HepG2 (cell line): Measurements from ENCODE around the gene GPC6. TPM values are rescaled to one million over a fixed set of nuclear protein-coding genes. Genes with fewer than 3 reads are reported as not detected.

Experiments used
- ATAC-seq: fragments of 200-7000 bp; cut with Tn5 transposase; 3 replicates; pipeline ENCODE4 v1.9.1; 2020; ENCODE audit warnings: mild to moderate bottlenecking, moderate library complexity
- BruUV-seq: library from RNA; stranded (reverse); fragments of 400-500 nt; replicated peaks from 2 replicates; lab custom pipeline; 2021; lab: Mats Ljungman, UMichigan
- CTCF ChIA-PET: fragments of 300-600 bp; formaldehyde crosslinking; extraction: SDS; loops from one replicate; lab custom pipeline; 2021; ENCODE audit warnings: low total read pairs, inconsistent platforms, low intra/inter-chr PET ratio; lab: Yijun Ruan, JAX
- POLR2A ChIA-PET: fragments of 350-600 bp; sonication (Branson Sonifier 250); formaldehyde crosslinking; loops from one replicate; lab custom pipeline; 2020; ENCODE audit warnings: antibody characterized with exemption, inconsistent platforms; lab: Yijun Ruan, JAX
- DNase-seq: peaks from one replicate; pipeline ENCODE4 v3.0.0-alpha.2; 2015; ENCODE audit warnings: low spot score
- FAIRE-seq: peaks from 3 replicates; lab custom pipeline; 2011; peaks lifted over from hg19 to GRCh38; lab: Jason Lieb, UNC
- H2AFZ ChIP-seq: one replicate; pipeline ENCODE4 v1.6.1; 2011; ENCODE audit warnings: low read length, inconsistent platforms
- H3K27ac ChIP-seq: fragments of 300-600 bp; 3 replicates; pipeline ENCODE4 v1.8.0; 2011; ENCODE audit warnings: mixed run types, mild to moderate bottlenecking, mixed read lengths, low read length, inconsistent platforms; ENCODE audit not compliant: insufficient read depth; ENCODE audit errors: extremely low read length
- H3K27me3 ChIP-seq, 2 experiments: fragments of 200-600 bp in 1 of 2; 2 replicates in 1 of 2; 3 replicates in 1 of 2; pipeline versions ENCODE4 v1.6.0 to v1.8.0; 2011; ENCODE audit warnings: low read length in 2 of 2, mild to moderate bottlenecking in 2 of 2, moderate library complexity in 2 of 2, inconsistent platforms in 1 of 2; ENCODE audit not compliant: insufficient read depth in 2 of 2, control insufficient read depth in 1 of 2
- H3K36me3 ChIP-seq, 2 experiments: fragments of 200-600 bp in 1 of 2; replicated peaks in 1 of 2; 2 replicates in 1 of 2; 3 replicates in 1 of 2; pipeline versions ENCODE4 v1.5.1 to v1.8.0; 2011; ENCODE audit warnings: low read length in 2 of 2, inconsistent platforms in 1 of 2; ENCODE audit not compliant: insufficient read depth in 2 of 2, control insufficient read depth in 1 of 2
- H3K4me1 ChIP-seq: 2 replicates; pipeline ENCODE4 v1.5.1; 2012; ENCODE audit warnings: low read length, inconsistent platforms; ENCODE audit not compliant: insufficient read depth
- H3K4me2 ChIP-seq: 2 replicates; pipeline ENCODE4 v1.6.0; 2011; ENCODE audit warnings: low read depth, low read length, inconsistent platforms
- H3K4me3 ChIP-seq, 3 experiments: fragments of 200-600 bp in 1 of 3; sonication (generic), shearing (Covaris generic) in 1 of 3; replicated peaks in 1 of 3; 2 replicates each; pipeline ENCODE4 v1.5.1; 2011 to 2016; ENCODE audit warnings: low read length in 3 of 3, inconsistent platforms in 2 of 3, low read depth in 2 of 3, mild to moderate bottlenecking in 2 of 3, control low read depth in 1 of 3, mixed read lengths in 1 of 3; ENCODE audit not compliant: insufficient read depth in 1 of 3
- H3K79me2 ChIP-seq: one replicate; pipeline ENCODE4 v1.6.1; 2011; ENCODE audit warnings: low read length, inconsistent platforms; ENCODE audit not compliant: insufficient read depth
- H3K9ac ChIP-seq: 2 replicates; pipeline ENCODE4 v1.6.0; 2011; ENCODE audit warnings: mild to moderate bottlenecking, low read depth, low read length, inconsistent platforms; ENCODE audit not compliant: insufficient read depth
- H3K9me3 ChIP-seq: 2 replicates; pipeline ENCODE4 v1.5.1; 2012; ENCODE audit warnings: mild to moderate bottlenecking, low read length
- H4K20me1 ChIP-seq: 2 replicates; pipeline ENCODE4 v1.6.0; 2011; ENCODE audit warnings: inconsistent platforms, mild to moderate bottlenecking, low read length, moderate library complexity; ENCODE audit not compliant: insufficient read depth
- AKAP8 ChIP-seq: sonication (generic); formaldehyde crosslinking; IDR thresholded peaks from 2 replicates; pipeline ENCODE4 v1.5.1; 2020; ENCODE audit warnings: mild to moderate bottlenecking, missing genetic modification reagents
- AKNA ChIP-seq: sonication (generic); formaldehyde crosslinking; IDR thresholded peaks from 2 replicates; pipeline ENCODE4 v1.4.0; 2020; ENCODE audit warnings: missing genetic modification reagents, borderline replicate concordance
- ATF1 ChIP-seq: IDR thresholded peaks from 2 replicates; pipeline ENCODE4 v1.6.1; 2016; ENCODE audit warnings: mild to moderate bottlenecking, control low read depth
- CBFB ChIP-seq: sonication (generic); formaldehyde crosslinking; IDR thresholded peaks from 2 replicates; pipeline ENCODE4 v1.4.0; 2020; ENCODE audit warnings: missing genetic modification reagents
- HHEX ChIP-seq: IDR thresholded peaks from 2 replicates; pipeline ENCODE4 v1.6.1; 2016; ENCODE audit warnings: control low read depth
- KLF6 ChIP-seq: IDR thresholded peaks from 2 replicates; pipeline ENCODE4 v1.8.0; 2016; ENCODE audit warnings: missing biosample characterization, missing genetic modification reagents
- MED8 ChIP-seq: sonication (generic); formaldehyde crosslinking; IDR thresholded peaks from 2 replicates; pipeline ENCODE4 v1.8.1; 2023; ENCODE audit warnings: mild to moderate bottlenecking, missing genetic modification reagents; ENCODE audit not compliant: insufficient replicate concordance
- NR2F1 ChIP-seq, 2 experiments: fragments of 450-650 bp in 1 of 2; formaldehyde crosslinking in 1 of 2; IDR thresholded peaks; 2 replicates each; pipeline versions ENCODE4 v1.5.0 to v1.6.1; 2016 to 2020; ENCODE audit warnings: mild to moderate bottlenecking in 1 of 2, missing compliant biosample characterization in 1 of 2, missing genetic modification reagents in 1 of 2, moderate library complexity in 1 of 2
- PHF20 ChIP-seq: sonication (generic); formaldehyde crosslinking; IDR thresholded peaks from 2 replicates; pipeline ENCODE4 v1.5.0; 2020; ENCODE audit warnings: mild to moderate bottlenecking, missing genetic modification reagents
- POLR2G ChIP-seq: fragments of 200-400 bp; formaldehyde crosslinking; IDR thresholded peaks from 2 replicates; pipeline ENCODE4 v1.6.1; 2018; ENCODE audit warnings: mild to moderate bottlenecking, low read depth, low read length, moderate library complexity
- SMYD3 ChIP-seq: sonication (generic); formaldehyde crosslinking; IDR thresholded peaks from 2 replicates; pipeline ENCODE4 v1.8.1; 2023; ENCODE audit warnings: mild to moderate bottlenecking, missing genetic modification reagents
- TIGD3 ChIP-seq: sonication (generic); formaldehyde crosslinking; IDR thresholded peaks from 2 replicates; pipeline ENCODE4 v1.5.1; 2020; ENCODE audit warnings: mild to moderate bottlenecking, missing genetic modification reagents, borderline replicate concordance
- ZBTB21 ChIP-seq: sonication (generic); formaldehyde crosslinking; IDR thresholded peaks from 2 replicates; pipeline ENCODE4 v1.4.0; 2020; ENCODE audit warnings: missing genetic modification reagents
- ZNF12 ChIP-seq: sonication (generic); formaldehyde crosslinking; IDR thresholded peaks from 2 replicates; pipeline ENCODE4 v1.5.0; 2020; ENCODE audit warnings: missing genetic modification reagents
- ZNF451 ChIP-seq: sonication (generic); formaldehyde crosslinking; IDR thresholded peaks from 2 replicates; pipeline ENCODE4 v1.5.0; 2020; ENCODE audit warnings: mild to moderate bottlenecking, missing genetic modification reagents
- ZNF841 ChIP-seq: sonication (generic); formaldehyde crosslinking; IDR thresholded peaks from 2 replicates; pipeline ENCODE4 v1.8.1; 2023; ENCODE audit warnings: missing genetic modification reagents, borderline replicate concordance
- WGBS: methylation state at CpG from one replicate; pipeline ENCODE4 v1.1.6; 2017; ENCODE audit warnings: low lambda C conversion rate; 5-methylcytosine and 5-hydroxymethylcytosine counted together
- in situ Hi-C: cut with HindIII; loops from 2 replicates; pipeline ENCODE4 v1.10.0; 2017; ENCODE audit warnings: low pct_unique_long_range_greater_than_20kb; ENCODE audit not compliant: extremely low pct_ligation_motif_present
- intact Hi-C: fragments of 100-400 bp; cut with micrococcal nuclease; formaldehyde crosslinking; loops from one replicate; pipeline ENCODE4 v1.10.0; 2022; ENCODE audit not compliant: unreplicated experiment
- polyA plus RNA-seq, 8 experiments: library from polyadenylated mRNA; depleted of rRNA in 3 of 8; stranded (reverse) in 7 of 8; unstranded in 1 of 8; fragments of >200 nt; fragmentation: Illumina TruSeq in 4 of 8; extraction: Trizol in 4 of 8; gene quantifications; 2 replicates each; pipeline versions ENCODE4 v1.2.1 to v1.2.3, GENCODE V29; 2011 to 2016; ENCODE audit warnings: low read depth in 4 of 8, missing spikeins in 1 of 8, mixed read lengths in 1 of 8; ENCODE audit not compliant: insufficient read depth in 1 of 8
- total RNA-seq, 5 experiments: library from RNA; depleted of rRNA; stranded (reverse); fragments of >200 nt; fragmentation: Illumina TruSeq; extraction: Trizol; gene quantifications; 2 replicates each; pipeline ENCODE4 v1.2.3, GENCODE V29; 2016; ENCODE audit warnings: low read depth in 1 of 5

The GPC6 gene
- total and polyA plus RNA-seq, 2 of the 13 experiments (the other 11 are each of a cell fraction or from before 2014, with no cell fraction given) = 24.5 to 33.9 TPM

- TF ChIP-seq KLF6 (no peak), PHF20 (CRISPR knock-in tag) (no peak), HHEX (CRISPR knock-in tag) (no peak), ZBTB21 (CRISPR knock-in tag) (no peak), AKAP8 (CRISPR knock-in tag) (no peak), MED8 (CRISPR knock-in tag) (no peak)
Observed at GRCh38 chr13:94090773-94091480, 864.3 kb downstream of the GPC6 start (continued).

GRCh38 chr13:94093652-94094315, 867.2 kb downstream of the GPC6 start:
- in situ Hi-C loops = no loop called here
- Histone ChIP-seq H3K9ac (no peak overlapping the region), H3K4me3 (no peak overlapping the region), H3K27me3 (no peaks in the 10 kb centered on the region), H3K27ac (no peak overlapping the region), H4K20me1 (no peaks in the 10 kb centered on the region), H3K79me2 (no peaks in the 10 kb centered on the region), H2AFZ (no peak overlapping the region), H3K4me2 (no peak overlapping the region), H3K36me3 (no peaks in the 10 kb centered on the region), H3K4me1 (no peaks in the 10 kb centered on the region), H3K9me3 (no peaks in the 10 kb centered on the region)
- WGBS = 88% methylated on average over 2 of the region's 2 CpGs
- POLR2A ChIA-PET = no interaction called here
- no peak for TF ChIP-seq ATF1 (CRISPR knock-in tag)
- no peak for TF ChIP-seq CBFB (CRISPR knock-in tag)
- TF ChIP-seq NR2F1 (CRISPR knock-in tag; IDR thresholded peaks at IDR 0.05) = no peak
- no peak for TF ChIP-seq ZNF841 (CRISPR knock-in tag)
- TF ChIP-seq TIGD3 (CRISPR knock-in tag) = no peak
- TF ChIP-seq AKNA (CRISPR knock-in tag) = no peak
- TF ChIP-seq SMYD3 (CRISPR knock-in tag) = no peak
- no peak for TF ChIP-seq POLR2G
- TF ChIP-seq ZNF12 (CRISPR knock-in tag) = no peak
- no peak for TF ChIP-seq ZNF451 (CRISPR knock-in tag)
- FAIRE-seq (no peak), DNase-seq (no peak), ATAC-seq (no peak)
- BruUV-seq = no TSS peak
- CTCF ChIA-PET = no interaction called here
- intact Hi-C loops = no loop called here
